Lower leg skin (tissue), 4 donors: Measurements from ENCODE around the gene NFX1. TPM values are rescaled to one million over a fixed set of nuclear protein-coding genes. Genes with fewer than 3 reads are reported as not detected.

Experiments
- DNase-seq, 2 donors: peaks; one replicate each; pipeline ENCODE4 v3.0.0-alpha.2; 2019; ENCODE audit warnings: low spot score in 2 of 2
- H3K4me3 ChIP-seq: fragments of 200-600 bp; sonication (generic); 2 replicates; pipeline ENCODE4 v1.5.1; 2017; ENCODE audit warnings: mild to moderate bottlenecking, low read depth; ENCODE audit not compliant: poor library complexity, severe bottlenecking
- CTCF ChIP-seq, 3 donors: fragments of 450-650 bp; IDR thresholded peaks; one replicate each; pipeline ENCODE4 v1.5.1; 2016; ENCODE audit warnings: antibody characterized with exemption in 3 of 3, mild to moderate bottlenecking in 3 of 3, moderate library complexity in 2 of 3
- POLR2A ChIP-seq, 2 donors: fragments of 450-650 bp; IDR thresholded peaks; one replicate each; pipeline ENCODE4 v1.6.1; 2016 to 2017; ENCODE audit warnings: antibody characterized with exemption in 2 of 2, mild to moderate bottlenecking in 1 of 2, moderate library complexity in 1 of 2
- whole genome bisulfite sequencing, 2 donors: methylation state at CpG; one replicate each; pipeline ENCODE4 v1.1.5; 2018; 5-methylcytosine and 5-hydroxymethylcytosine counted together
- intact Hi-C: fragments of 100-400 bp; cut with DNase I; formaldehyde crosslinking; loops from one replicate; pipeline ENCODE4 v1.15.0; 2023; ENCODE audit warnings: low total_unique reads
- total RNA-seq, 4 donors: library from RNA; depleted of rRNA; stranded (reverse); fragments of >200 nt; gene quantifications; one replicate each; pipeline ENCODE4 v1.1.0, GENCODE V29; 2016

The NFX1 gene
- total RNA-seq, 4 donors from 2014 or later = 39.3 to 53.6 (median 47.1) TPM

GRCh38 chr9:33272061-33272460 lies 18.3 kb upstream of the NFX1 start:
- H3K4me3 ChIP-seq = no peak overlapping the region
- intact Hi-C loops = no loop called here
- 91 to 93% methylated on average over 1 of the region's 1 CpG for WGBS, 2 donors
- DNase-seq = no peak
- TF ChIP-seq POLR2A (IDR thresholded peaks at IDR 0.05) = no peak
- no peak for TF ChIP-seq CTCF (IDR thresholded peaks at IDR 0.05)

- no peak overlapping the region for H3K4me3 ChIP-seq
- TF ChIP-seq POLR2A (IDR thresholded peaks at IDR 0.05) (no peak), CTCF (IDR thresholded peaks at IDR 0.05) (no peak)
- no peak for DNase-seq
- intact Hi-C loops = no loop called here
- WGBS, 2 donors = 72 to 78% methylated on average over 3 of the region's 3 CpGs
Observed at GRCh38 chr9:33273266-33273971, 16.9 kb upstream of the NFX1 start.

GRCh38 chr9:33273972-33274328 lies 16.4 kb upstream of the NFX1 start:
- WGBS, 2 donors = 96 to 98% methylated on average over 2 of the region's 2 CpGs
- intact Hi-C loops = no loop called here
- DNase-seq = no peak
- TF ChIP-seq POLR2A (IDR thresholded peaks at IDR 0.05) (no peak), CTCF (IDR thresholded peaks at IDR 0.05) (no peak)
- H3K4me3 ChIP-seq = no peak overlapping the region

- WGBS, 2 donors = 95 to 99% methylated on average over 4 of the region's 4 CpGs
- no peak for TF ChIP-seq CTCF (IDR thresholded peaks at IDR 0.05)
- TF ChIP-seq POLR2A (IDR thresholded peaks at IDR 0.05) = no peak
- intact Hi-C loops = no loop called here
- H3K4me3 ChIP-seq = no peak overlapping the region
- DNase-seq = no peak
Observed at GRCh38 chr9:33277484-33277883, 12.8 kb upstream of the NFX1 start.

- 78 to 85% methylated on average over 5 of the region's 5 CpGs for WGBS, 2 donors
- intact Hi-C loops = loop anchor here (10.0 kb wide), 1 partner anchor 179 kb away; no protein-coding TSS in a partner anchor
- TF ChIP-seq CTCF (IDR thresholded peaks at IDR 0.05) (no peak), POLR2A (IDR thresholded peaks at IDR 0.05) (no peak)
- no peak overlapping the region for H3K4me3 ChIP-seq
- DNase-seq = no peak
Observed at GRCh38 chr9:33285502-33285901, 4.8 kb upstream of the NFX1 start.

- H3K4me3 ChIP-seq = no peak overlapping the region
- peak in 1 of 2 donors; percentile 34 for DNase-seq
- 46 to 55% methylated on average over 4 of the region's 4 CpGs for WGBS, 2 donors
- intact Hi-C loops = loop anchor here (10.0 kb wide), 1 partner anchor 178 kb away; no protein-coding TSS in a partner anchor
- TF ChIP-seq CTCF (IDR thresholded peaks at IDR 0.05) (no peak), POLR2A (IDR thresholded peaks at IDR 0.05) (no peak)
Observed at GRCh38 chr9:33287087-33287490, 3.2 kb upstream of the NFX1 start.
